Suprapubic skin (tissue), 4 donors: ENCODE measurements around the gene GPR148. TPM values are rescaled to one million over a fixed set of nuclear protein-coding genes. Genes with fewer than 3 reads are reported as not detected.
"Not testable (repeated sequence)": the region's sequence is repeated elsewhere in the genome, so short reads cannot be mapped to it uniquely, and the experiment has no call there.

Experiments
- DNase-seq, 2 donors: peaks; one replicate each; pipeline ENCODE4 v3.0.0-alpha.2; 2019; ENCODE audit warnings: low spot score in 2 of 2
- H3K27ac ChIP-seq: fragments of 200-600 bp; sonication (generic); one replicate; pipeline ENCODE4 v1.5.1; 2019
- H3K27me3 ChIP-seq: fragments of 200-600 bp; sonication (generic); one replicate; pipeline ENCODE4 v1.5.1; 2019
- H3K36me3 ChIP-seq: fragments of 200-600 bp; sonication (generic); one replicate; pipeline ENCODE4 v1.5.1; 2019
- H3K4me1 ChIP-seq: fragments of 200-600 bp; sonication (generic); one replicate; pipeline ENCODE4 v1.5.1; 2019
- H3K4me3 ChIP-seq: fragments of 200-600 bp; sonication (generic); one replicate; pipeline ENCODE4 v1.5.1; 2019; ENCODE audit warnings: mild to moderate bottlenecking
- H3K9me3 ChIP-seq: fragments of 200-600 bp; sonication (generic); one replicate; pipeline ENCODE4 v1.5.1; 2019
- CTCF ChIP-seq, 2 donors: fragments of 200-600 bp in 1 of 2; fragments of 450-650 bp in 1 of 2; sonication (generic) in 1 of 2; IDR thresholded peaks; one replicate each; pipeline ENCODE4 v1.5.1; 2016 to 2019; ENCODE audit warnings: antibody characterized with exemption in 2 of 2, mild to moderate bottlenecking in 1 of 2, moderate library complexity in 1 of 2
- EP300 ChIP-seq: sonication (generic); formaldehyde crosslinking; IDR thresholded peaks from one replicate; pipeline ENCODE4 v1.6.1; 2017; ENCODE audit warnings: antibody characterized with exemption
- POLR2A ChIP-seq, 2 donors: fragments of 450-650 bp; IDR thresholded peaks; one replicate each; pipeline ENCODE4 v1.6.1; 2017; ENCODE audit warnings: antibody characterized with exemption in 2 of 2, mild to moderate bottlenecking in 2 of 2, moderate library complexity in 2 of 2
- POLR2AphosphoS5 ChIP-seq, 3 donors: sonication (generic); formaldehyde crosslinking; IDR thresholded peaks; one replicate each; pipeline ENCODE4 v1.6.1; 2017; ENCODE audit warnings: antibody characterized with exemption in 3 of 3
- WGBS: methylation state at CpG from one replicate; pipeline ENCODE4 v1.1.5; 2018; 5-methylcytosine and 5-hydroxymethylcytosine counted together
- total RNA-seq, 4 donors: library from RNA; depleted of rRNA; stranded (reverse); fragments of >200 nt; gene quantifications; one replicate each; pipeline ENCODE4 v1.1.0, GENCODE V29; 2016

GPR148 gene
- total RNA-seq = not detected

GRCh38 chr2:130728549-130729316 is at the start of gene GPR148:
Gene GPR148 (plus strand): TSS chr2:130729070. CDS start chr2:130729152, 82 bp downstream.
- WGBS = 69% methylated on average over 5 of the region's 8 CpGs
- Histone ChIP-seq H3K4me1 (peaks cover 20% of the 10 kb centered on the region), H3K27ac (peak within 1 kb of the TSS; percentile 27), H3K4me3 (peak within 1 kb of the TSS; percentile 47), H3K9me3 (no peaks in the 10 kb centered on the region), H3K36me3 (no peaks in the 10 kb centered on the region), H3K27me3 (peaks cover 13% of the 10 kb centered on the region)
- DNase-seq = no peak
- TF ChIP-seq EP300 (no peak), POLR2A (IDR thresholded peaks at IDR 0.05) (no peak), POLR2AphosphoS5 (IDR thresholded peaks at IDR 0.05) (no peak), CTCF (IDR thresholded peaks at IDR 0.05) (no peak)

- H3K27me3 ChIP-seq, H3K36me3 ChIP-seq, H3K27ac ChIP-seq, H3K4me1 ChIP-seq, H3K4me3 ChIP-seq, H3K9me3 ChIP-seq, DNase-seq: not testable (repeated sequence)
- WGBS = 54% methylated on average over 10 of the region's 35 CpGs
Measured at GRCh38 chr2:130692041-130692770, 36.7 kb upstream of the GPR148 start.

GRCh38 chr2:130693474-130693873 is 35.4 kb upstream of the GPR148 start:
- no CpG with 5 or more reads among the region's 37 CpGs for WGBS
- peak in 1 of 2 donors; percentile 60 for DNase-seq
- H3K36me3 ChIP-seq, H3K27me3 ChIP-seq, H3K4me3 ChIP-seq, H3K4me1 ChIP-seq, H3K9me3 ChIP-seq, H3K27ac ChIP-seq: not testable (repeated sequence)

GRCh38 chr2:130703250-130703649 is 25.6 kb upstream of the GPR148 start:
- H3K27me3 ChIP-seq = not testable (repeated sequence)

GRCh38 chr2:130714795-130715194 is 14.1 kb upstream of the GPR148 start:
- H3K27ac ChIP-seq, H3K36me3 ChIP-seq, H3K4me1 ChIP-seq, DNase-seq, H3K9me3 ChIP-seq, H3K4me3 ChIP-seq, H3K27me3 ChIP-seq: not testable (repeated sequence)
- no CpG with 5 or more reads among the region's 2 CpGs for whole genome bisulfite sequencing

More at GRCh38 chr2:130703250-130703649, 25.6 kb upstream of the GPR148 start:
- H3K36me3 ChIP-seq, DNase-seq, H3K4me3 ChIP-seq, H3K9me3 ChIP-seq, H3K4me1 ChIP-seq, H3K27ac ChIP-seq: not testable (repeated sequence)
- WGBS = 83% methylated on average over 3 of the region's 3 CpGs

GRCh38 chr2:130720036-130720435 is 8.8 kb upstream of the GPR148 start:
- peaks cover 5% of the 10 kb centered on the region for H3K27me3 ChIP-seq
- no peaks in the 10 kb centered on the region for H3K36me3 ChIP-seq
- no peaks in the 10 kb centered on the region for H3K9me3 ChIP-seq
- TF ChIP-seq POLR2AphosphoS5 (IDR thresholded peaks at IDR 0.05) (no peak), EP300 (no peak), CTCF (IDR thresholded peaks at IDR 0.05) (no peak)
- no peaks in the 10 kb centered on the region for H3K4me1 ChIP-seq
- DNase-seq = no peak
- WGBS = 72% methylated on average over 2 of the region's 8 CpGs
- H3K4me3 ChIP-seq = no peak overlapping the region
- H3K27ac ChIP-seq = no peak overlapping the region

- Histone ChIP-seq H3K9me3 (no peaks in the 10 kb centered on the region), H3K4me1 (no peaks in the 10 kb centered on the region), H3K27me3 (peaks cover 8% of the 10 kb centered on the region), H3K36me3 (no peaks in the 10 kb centered on the region), H3K4me3 (no peak overlapping the region), H3K27ac (no peak overlapping the region)
- DNase-seq = no peak
- TF ChIP-seq EP300 (no peak), CTCF (IDR thresholded peaks at IDR 0.05) (no peak), POLR2AphosphoS5 (IDR thresholded peaks at IDR 0.05) (no peak), POLR2A (IDR thresholded peaks at IDR 0.05) (no peak)
- WGBS = 64% methylated on average over 3 of the region's 3 CpGs
Measured at GRCh38 chr2:130720528-130720927, 8.3 kb upstream of the GPR148 start.
